ENCODE measurements around the gene CAAP1. TPM values are rescaled to one million over a fixed set of nuclear protein-coding genes. Genes with fewer than 3 reads are reported as not detected.

The CAAP1 gene
- total RNA-seq, 1 donor from 2014 or later: 16.7 TPM

DNA sequence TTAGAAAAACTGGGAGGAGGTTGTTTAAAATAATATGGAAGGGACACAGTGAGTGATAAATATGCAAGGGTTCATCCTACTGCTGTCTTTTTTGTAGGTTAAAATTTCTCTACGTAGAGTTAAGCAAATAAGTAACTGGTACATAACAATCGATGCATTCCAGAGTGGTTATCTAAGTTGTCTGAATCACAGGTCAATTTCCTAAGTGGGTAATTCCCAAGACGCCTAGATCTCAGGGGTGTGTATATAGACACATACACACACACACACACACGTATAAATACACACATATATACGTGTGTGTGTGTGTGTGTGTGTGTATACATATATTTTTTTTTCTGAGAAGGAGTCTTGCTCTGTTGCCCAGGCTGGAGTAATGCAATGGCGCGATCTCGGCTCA is 22.3 kb downstream of the CAAP1 start:
- Mint-ChIP-seq H3K27me3 (ENCODE audit: low read depth, unreplicated experiment) (no peaks in the 10 kb centered on the region), H3K9me3 (ENCODE audit: unreplicated experiment) (no peaks in the 10 kb centered on the region), H3K27ac (ENCODE audit: unreplicated experiment) (peak overlapping the region; percentile 26), H3K4me1 (ENCODE audit: low read depth, unreplicated experiment) (peaks cover 6% of the 10 kb centered on the region), H3K4me3 (ENCODE audit: unreplicated experiment) (no peak overlapping the region), H3K36me3 (ENCODE audit: low read depth, unreplicated experiment) (no peaks in the 10 kb centered on the region)
- no peaks in the 10 kb centered on the region for H3K9me3 ChIP-seq (ENCODE audit: insufficient read depth, low read depth, low read length)
- no peak for FAIRE-seq
- H3K9ac ChIP-seq (ENCODE audit: low read length): no peak overlapping the region
- H3K4me1 ChIP-seq (ENCODE audit: insufficient read depth, low read length): no peaks in the 10 kb centered on the region
- H3K4me3 ChIP-seq (ENCODE audit: insufficient read depth, low read depth, low read length): no peak overlapping the region
- no peak overlapping the region for H3K4me2 ChIP-seq (ENCODE audit: low read length)
- H3K27ac ChIP-seq (ENCODE audit: low read depth, low read length): no peak overlapping the region
- H3K27me3 ChIP-seq (ENCODE audit: insufficient read depth, low read length): no peaks in the 10 kb centered on the region
- no peaks in the 10 kb centered on the region for H3K79me2 ChIP-seq (ENCODE audit: insufficient read depth, low read length)
- no peaks in the 10 kb centered on the region for H4K20me1 ChIP-seq (ENCODE audit: insufficient read depth, low read length)
- no peak overlapping the region for H2AFZ ChIP-seq (ENCODE audit: low read depth, low read length)
- DNase-seq (ENCODE audit: low read depth): peak; percentile 51
- no peaks in the 10 kb centered on the region for H3K36me3 ChIP-seq (ENCODE audit: insufficient read depth, low read length)
- no peak for TF ChIP-seq EZH2 (IDR thresholded peaks at IDR 0.05; ENCODE audit: insufficient read depth, low read length)
- TF ChIP-seq, protein P1, sequence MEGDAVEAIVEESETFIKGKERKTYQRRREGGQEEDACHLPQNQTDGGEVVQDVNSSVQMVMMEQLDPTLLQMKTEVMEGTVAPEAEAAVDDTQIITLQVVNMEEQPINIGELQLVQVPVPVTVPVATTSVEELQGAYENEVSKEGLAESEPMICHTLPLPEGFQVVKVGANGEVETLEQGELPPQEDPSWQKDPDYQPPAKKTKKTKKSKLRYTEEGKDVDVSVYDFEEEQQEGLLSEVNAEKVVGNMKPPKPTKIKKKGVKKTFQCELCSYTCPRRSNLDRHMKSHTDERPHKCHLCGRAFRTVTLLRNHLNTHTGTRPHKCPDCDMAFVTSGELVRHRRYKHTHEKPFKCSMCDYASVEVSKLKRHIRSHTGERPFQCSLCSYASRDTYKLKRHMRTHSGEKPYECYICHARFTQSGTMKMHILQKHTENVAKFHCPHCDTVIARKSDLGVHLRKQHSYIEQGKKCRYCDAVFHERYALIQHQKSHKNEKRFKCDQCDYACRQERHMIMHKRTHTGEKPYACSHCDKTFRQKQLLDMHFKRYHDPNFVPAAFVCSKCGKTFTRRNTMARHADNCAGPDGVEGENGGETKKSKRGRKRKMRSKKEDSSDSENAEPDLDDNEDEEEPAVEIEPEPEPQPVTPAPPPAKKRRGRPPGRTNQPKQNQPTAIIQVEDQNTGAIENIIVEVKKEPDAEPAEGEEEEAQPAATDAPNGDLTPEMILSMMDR (IDR thresholded peaks at IDR 0.05; ENCODE audit: insufficient read depth, low read depth, low read length): no peak

- H3K9me3 ChIP-seq (ENCODE audit: insufficient read depth, low read depth, low read length): no peaks in the 10 kb centered on the region
- H3K36me3 ChIP-seq (ENCODE audit: insufficient read depth, low read length): no peaks in the 10 kb centered on the region
- no peak overlapping the region for H3K4me2 ChIP-seq (ENCODE audit: low read length)
- H3K9me3 Mint-ChIP-seq (ENCODE audit: unreplicated experiment): no peaks in the 10 kb centered on the region
- DNase-seq (ENCODE audit: low read depth) (no peak), FAIRE-seq (no peak)
- H3K4me1 ChIP-seq (ENCODE audit: insufficient read depth, low read length): no peaks in the 10 kb centered on the region
- no peaks in the 10 kb centered on the region for H3K27me3 ChIP-seq (ENCODE audit: insufficient read depth, low read length)
- TF ChIP-seq, protein P1 (IDR thresholded peaks at IDR 0.05; ENCODE audit: insufficient read depth, low read depth, low read length): peak; percentile 25
- TF ChIP-seq EZH2 (IDR thresholded peaks at IDR 0.05; ENCODE audit: insufficient read depth, low read length): no peak
- no peaks in the 10 kb centered on the region for H3K36me3 Mint-ChIP-seq (ENCODE audit: low read depth, unreplicated experiment)
- H4K20me1 ChIP-seq (ENCODE audit: insufficient read depth, low read length): no peaks in the 10 kb centered on the region
- H3K79me2 ChIP-seq (ENCODE audit: insufficient read depth, low read length): no peaks in the 10 kb centered on the region
- H3K4me1 Mint-ChIP-seq (ENCODE audit: low read depth, unreplicated experiment): no peaks in the 10 kb centered on the region
- no peak overlapping the region for H3K4me3 ChIP-seq (ENCODE audit: insufficient read depth, low read depth, low read length)
- no peaks in the 10 kb centered on the region for H3K27me3 Mint-ChIP-seq (ENCODE audit: low read depth, unreplicated experiment)
- no peak overlapping the region for H3K9ac ChIP-seq (ENCODE audit: low read length)
- H2AFZ ChIP-seq (ENCODE audit: low read depth, low read length): no peak overlapping the region
- no peak overlapping the region for H3K4me3 Mint-ChIP-seq (ENCODE audit: unreplicated experiment)
- H3K27ac ChIP-seq (ENCODE audit: low read depth, low read length): no peak overlapping the region
- no peak overlapping the region for H3K27ac Mint-ChIP-seq (ENCODE audit: unreplicated experiment)
These were observed 29.5 kb downstream of the CAAP1 start for GRCh38 chr9:26863074-26863473.

DNA sequence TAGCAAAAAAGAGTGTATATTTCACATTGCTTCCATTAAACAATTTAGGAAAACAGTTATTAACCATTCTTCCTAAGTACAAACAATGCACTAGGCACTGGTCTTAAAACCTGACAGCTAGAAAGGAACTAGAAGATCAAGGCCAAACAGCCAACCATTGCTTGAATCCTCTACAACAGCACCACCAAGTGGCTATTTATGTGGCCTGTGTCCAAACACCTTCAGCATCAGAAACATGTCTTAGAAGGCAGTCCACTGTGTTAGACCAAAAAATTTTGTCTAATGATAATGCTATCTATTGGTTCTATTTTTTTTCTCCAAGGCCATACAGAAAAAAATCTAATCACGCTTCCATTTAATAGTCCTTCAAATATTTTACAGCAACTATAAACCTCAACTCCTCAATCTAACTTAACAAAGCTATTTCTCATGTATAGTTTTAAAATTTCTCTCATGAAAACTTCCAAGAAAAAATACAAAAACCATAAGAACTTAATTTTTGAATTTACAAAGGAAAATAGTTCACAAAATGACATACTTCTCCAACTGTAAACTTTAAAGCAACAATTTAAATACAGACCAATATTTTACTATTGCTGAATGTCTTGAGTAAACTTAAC is 36.1 kb downstream of the CAAP1 start:
- TF ChIP-seq, protein P1 (IDR thresholded peaks at IDR 0.05; ENCODE audit: insufficient read depth, low read depth, low read length): peak; percentile 55
- no peak for TF ChIP-seq EZH2 (IDR thresholded peaks at IDR 0.05; ENCODE audit: insufficient read depth, low read length)
- Histone ChIP-seq H3K4me2 (ENCODE audit: low read length) (no peak overlapping the region), H4K20me1 (ENCODE audit: insufficient read depth, low read length) (no peaks in the 10 kb centered on the region), H3K79me2 (ENCODE audit: insufficient read depth, low read length) (no peaks in the 10 kb centered on the region), H3K27ac (ENCODE audit: low read depth, low read length) (no peak overlapping the region), H3K27me3 (ENCODE audit: insufficient read depth, low read length) (no peaks in the 10 kb centered on the region), H3K4me1 (ENCODE audit: insufficient read depth, low read length) (no peaks in the 10 kb centered on the region), H3K9me3 (ENCODE audit: insufficient read depth, low read depth, low read length) (no peaks in the 10 kb centered on the region), H2AFZ (ENCODE audit: low read depth, low read length) (no peak overlapping the region), H3K9ac (ENCODE audit: low read length) (no peak overlapping the region), H3K4me3 (ENCODE audit: insufficient read depth, low read depth, low read length) (no peak overlapping the region), H3K36me3 (ENCODE audit: insufficient read depth, low read length) (no peaks in the 10 kb centered on the region)
- Mint-ChIP-seq H3K27ac (ENCODE audit: unreplicated experiment) (no peak overlapping the region), H3K4me1 (ENCODE audit: low read depth, unreplicated experiment) (no peaks in the 10 kb centered on the region), H3K4me3 (ENCODE audit: unreplicated experiment) (no peak overlapping the region), H3K36me3 (ENCODE audit: low read depth, unreplicated experiment) (peaks cover 4% of the 10 kb centered on the region), H3K9me3 (ENCODE audit: unreplicated experiment) (no peaks in the 10 kb centered on the region), H3K27me3 (ENCODE audit: low read depth, unreplicated experiment) (no peaks in the 10 kb centered on the region)
- DNase-seq (ENCODE audit: low read depth) (peak; percentile 15), FAIRE-seq (no peak)
